HG03575 (cell line): Measurements from ENCODE around the gene PSKH1.
"Not testable (repeated sequence)": the region's sequence is repeated elsewhere in the genome, so short reads cannot be mapped to it uniquely, and the experiment has no call there.

ENCODE experiments used
- ATAC-seq: cut with Tn5 transposase; IDR thresholded peaks from one replicate; pipeline ENCODE4 v1.9.1; 2021; ENCODE audit not compliant: unreplicated experiment, insufficient number of reproducible peaks, low FRiP score; ENCODE audit errors: extremely low read depth

The PSKH1 gene

GRCh38 chr16:67934306-67935100 lies 41.4 kb downstream of the PSKH1 start:
- no peak for ATAC-seq

DNA sequence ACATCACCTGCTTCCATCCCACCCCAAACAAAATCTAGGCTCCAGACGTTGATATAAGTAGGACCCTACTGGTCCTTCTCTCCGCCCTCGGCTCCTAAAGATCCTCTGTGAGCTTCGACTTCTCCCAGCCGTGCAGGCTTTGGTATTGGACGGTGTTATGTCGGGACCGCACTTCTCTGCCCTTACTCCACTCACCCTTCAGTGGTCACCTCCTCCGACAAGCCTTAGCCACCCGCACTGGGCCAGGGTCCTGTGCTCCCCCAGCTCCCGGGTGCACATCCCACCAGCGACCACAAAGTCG lies 42.0 kb downstream of the PSKH1 start:
- ATAC-seq, result no peak

GRCh38 chr16:67935402-67936123 lies 42.5 kb downstream of the PSKH1 start:
- ATAC-seq, result peak; percentile 41

DNA sequence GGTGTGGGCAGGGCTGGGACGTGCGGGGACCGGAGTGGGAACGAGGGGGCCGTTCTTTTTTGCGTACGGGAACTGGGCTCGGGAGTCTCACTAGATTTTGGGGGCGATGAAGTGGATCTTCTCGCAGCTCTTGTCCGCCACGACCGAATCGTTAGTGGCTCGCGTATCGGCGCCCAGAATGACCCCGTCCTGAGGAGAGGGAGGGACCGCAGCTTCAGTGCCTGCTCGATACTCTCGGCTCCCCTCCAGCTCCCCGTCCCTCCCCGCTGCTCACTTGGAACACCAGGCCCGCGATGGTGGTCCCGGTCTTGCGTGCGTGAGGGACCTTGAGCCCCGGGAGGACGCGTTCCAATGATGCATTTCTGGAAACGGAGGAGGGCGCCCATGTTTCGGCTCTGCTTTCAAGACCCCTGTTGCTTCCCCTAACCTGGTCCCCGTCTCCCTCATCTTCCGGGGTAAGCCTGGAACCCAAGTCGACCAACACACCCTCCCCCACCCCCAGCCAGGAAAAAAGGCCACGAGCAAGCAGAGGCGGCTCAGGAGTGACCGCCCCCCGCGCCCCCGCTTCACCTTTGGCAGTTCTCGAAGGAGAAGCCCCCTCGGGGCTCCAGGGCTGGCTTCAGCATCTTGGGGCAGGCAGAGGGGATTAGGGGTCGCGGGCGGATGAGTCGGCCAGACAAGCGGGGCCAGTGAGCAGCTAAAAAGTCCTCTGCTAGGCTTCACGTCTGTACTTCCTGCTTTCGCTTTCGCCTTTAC lies 43.2 kb downstream of the PSKH1 start, which contains the start of gene PSMB10:
Gene PSMB10 (minus strand): TSS at position 727 of the 756 bp plus-strand sequence. CDS start 101 bp downstream, at position 626.
- ATAC-seq, result no peak

GRCh38 chr16:67936880-67937605 lies 44.0 kb downstream of the PSKH1 start:
- no peak for ATAC-seq

GRCh38 chr16:67937713-67938112 lies 44.7 kb downstream of the PSKH1 start:
- ATAC-seq, result not testable (repeated sequence)

DNA sequence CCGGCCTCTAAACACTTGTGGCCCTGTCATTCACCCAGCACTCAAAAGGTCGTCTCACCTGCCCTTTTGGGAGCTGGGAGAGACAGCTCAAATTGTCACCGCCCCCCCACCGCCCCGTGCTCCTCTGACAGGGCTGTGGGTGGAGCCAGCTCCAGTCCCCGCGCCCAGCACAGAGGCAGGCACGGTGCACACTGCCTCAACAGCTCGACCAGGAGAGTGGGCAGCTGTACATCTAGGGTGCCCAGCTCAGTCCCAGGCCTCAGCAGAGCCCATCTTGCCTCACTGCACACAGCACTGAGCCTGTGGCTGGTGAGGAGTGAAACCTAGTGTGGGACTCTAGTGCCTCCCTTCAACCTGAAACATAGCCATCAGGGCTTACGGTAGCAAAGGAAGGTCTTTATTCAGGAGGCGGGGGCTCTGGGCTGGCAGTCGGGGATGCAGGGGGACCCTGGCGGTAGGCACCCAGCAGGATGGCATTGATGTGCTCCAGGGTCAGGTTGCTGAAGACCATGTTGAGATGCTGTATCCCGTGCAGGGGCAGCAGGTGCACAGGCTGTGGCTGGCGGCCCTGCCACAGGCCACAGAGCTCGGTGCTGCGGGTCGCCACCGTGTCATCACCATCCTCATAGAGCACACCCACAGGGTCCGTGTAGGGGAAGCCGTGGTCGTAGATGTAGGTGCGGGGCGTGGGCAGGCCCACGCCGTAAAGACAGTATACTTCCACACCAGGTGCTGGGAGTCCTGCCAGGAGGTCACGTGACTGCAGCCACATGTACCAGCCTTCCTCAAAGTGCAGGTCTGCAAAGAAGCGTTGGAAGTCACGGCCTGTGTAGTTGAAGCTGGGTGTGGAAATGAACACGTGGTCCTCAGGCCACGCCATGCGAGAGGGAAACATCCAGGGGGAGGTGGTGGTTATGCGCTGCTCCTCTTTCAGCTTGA lies 46.7 kb downstream of the PSKH1 start:
- no peak for ATAC-seq

DNA sequence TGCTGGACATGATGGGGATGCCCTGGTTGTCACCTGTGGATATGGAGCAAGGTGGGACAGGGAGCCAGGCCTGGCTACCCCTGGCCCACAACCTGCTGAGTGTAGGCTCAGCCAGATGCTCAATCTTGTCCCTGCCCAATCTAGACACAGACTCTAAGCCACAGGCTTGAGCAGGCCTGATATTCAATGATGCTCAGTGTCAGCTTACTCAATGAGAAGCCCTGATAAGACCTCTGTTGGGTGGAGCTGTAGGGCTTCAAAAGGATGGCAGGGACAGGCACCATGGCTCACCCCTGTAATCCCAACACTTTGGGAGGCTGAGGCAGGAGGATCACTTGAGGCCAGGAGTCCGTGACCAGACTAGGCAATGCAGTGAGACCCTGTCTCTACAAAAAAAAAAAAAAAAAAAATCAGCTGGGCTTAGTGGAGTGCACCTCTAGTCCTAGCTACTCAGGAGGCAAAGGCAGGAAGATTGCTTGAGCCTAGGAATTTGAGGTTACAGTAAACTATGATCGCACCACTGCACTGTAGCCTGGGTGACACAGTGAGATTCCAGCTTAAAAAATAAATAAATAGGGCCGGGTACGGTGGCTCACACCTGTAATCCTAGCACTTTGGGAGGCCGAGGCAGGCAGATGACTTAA lies 47.5 kb downstream of the PSKH1 start:
- ATAC-seq, result no peak

GRCh38 chr16:67941469-67942199 lies 48.6 kb downstream of the PSKH1 start:
- ATAC-seq, result no peak

GRCh38 chr16:67942200-67942509 lies 49.1 kb downstream of the PSKH1 start:
- no peak for ATAC-seq

- no peak for ATAC-seq
Measured at GRCh38 chr16:67942510-67943255, 49.6 kb downstream of the PSKH1 start.

DNA sequence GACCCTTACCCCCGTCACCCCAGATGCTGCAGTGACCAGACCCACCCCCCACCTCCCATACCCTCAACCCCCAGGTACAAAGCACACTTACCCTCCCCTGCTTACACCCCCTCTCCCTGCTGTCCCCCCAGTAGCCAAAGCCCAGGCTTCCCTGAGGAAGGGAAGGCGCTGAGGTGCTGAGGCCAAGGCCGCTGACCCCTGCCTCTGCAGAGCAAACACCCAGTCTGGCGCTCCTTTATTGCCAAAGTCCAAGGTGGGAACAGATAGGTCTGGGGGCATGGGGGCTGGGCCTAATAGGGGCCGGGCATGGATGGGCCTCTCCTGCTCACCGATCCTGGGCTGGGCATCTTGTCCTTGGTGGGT lies 50.2 kb downstream of the PSKH1 start:
- no peak for ATAC-seq

- no peak for ATAC-seq
Measured at GRCh38 chr16:67943619-67944504, 50.8 kb downstream of the PSKH1 start, which contains the start of gene LCAT. Gene LCAT, minus strand, starts transcription at chr16:67944120. Its CDS starts 19 bp downstream, at chr16:67944101.

- ATAC-seq, result no peak
Measured at GRCh38 chr16:67944690-67945391, 51.8 kb downstream of the PSKH1 start.

DNA sequence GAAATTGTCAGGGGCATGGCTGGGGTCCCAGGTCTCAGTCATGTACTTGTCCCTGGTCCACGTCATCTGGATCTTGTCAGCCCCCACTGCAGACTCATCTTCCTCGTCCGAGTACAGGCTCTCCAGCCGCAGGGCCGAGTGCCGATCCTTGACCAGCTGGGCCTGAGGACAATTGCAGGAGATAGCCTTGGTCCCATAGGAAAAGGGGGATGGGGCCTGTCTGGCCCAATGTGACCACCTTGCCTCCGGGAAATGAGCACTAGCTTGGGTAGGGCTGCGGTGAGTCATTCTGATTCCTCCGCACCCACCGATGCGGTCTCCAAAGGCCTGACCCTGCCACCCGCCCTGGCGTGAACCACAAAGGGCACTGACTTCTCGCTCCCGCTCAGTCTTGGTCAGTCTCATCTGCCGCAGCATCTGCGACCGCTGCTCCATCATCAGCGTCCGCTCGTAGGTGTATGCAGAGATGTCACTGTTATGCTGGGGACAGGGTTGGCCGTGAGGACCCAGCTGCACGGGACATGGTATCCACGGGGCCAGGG lies 52.4 kb downstream of the PSKH1 start:
- no peak for ATAC-seq
